ENCODE data around the gene STAB1. TPM values are rescaled to one million over a fixed set of nuclear protein-coding genes. Genes with fewer than 3 reads are reported as not detected.

STAB1 gene
- total RNA-seq, 2 donors from 2014 or later, result 1.7 to 4.9 TPM

DNA sequence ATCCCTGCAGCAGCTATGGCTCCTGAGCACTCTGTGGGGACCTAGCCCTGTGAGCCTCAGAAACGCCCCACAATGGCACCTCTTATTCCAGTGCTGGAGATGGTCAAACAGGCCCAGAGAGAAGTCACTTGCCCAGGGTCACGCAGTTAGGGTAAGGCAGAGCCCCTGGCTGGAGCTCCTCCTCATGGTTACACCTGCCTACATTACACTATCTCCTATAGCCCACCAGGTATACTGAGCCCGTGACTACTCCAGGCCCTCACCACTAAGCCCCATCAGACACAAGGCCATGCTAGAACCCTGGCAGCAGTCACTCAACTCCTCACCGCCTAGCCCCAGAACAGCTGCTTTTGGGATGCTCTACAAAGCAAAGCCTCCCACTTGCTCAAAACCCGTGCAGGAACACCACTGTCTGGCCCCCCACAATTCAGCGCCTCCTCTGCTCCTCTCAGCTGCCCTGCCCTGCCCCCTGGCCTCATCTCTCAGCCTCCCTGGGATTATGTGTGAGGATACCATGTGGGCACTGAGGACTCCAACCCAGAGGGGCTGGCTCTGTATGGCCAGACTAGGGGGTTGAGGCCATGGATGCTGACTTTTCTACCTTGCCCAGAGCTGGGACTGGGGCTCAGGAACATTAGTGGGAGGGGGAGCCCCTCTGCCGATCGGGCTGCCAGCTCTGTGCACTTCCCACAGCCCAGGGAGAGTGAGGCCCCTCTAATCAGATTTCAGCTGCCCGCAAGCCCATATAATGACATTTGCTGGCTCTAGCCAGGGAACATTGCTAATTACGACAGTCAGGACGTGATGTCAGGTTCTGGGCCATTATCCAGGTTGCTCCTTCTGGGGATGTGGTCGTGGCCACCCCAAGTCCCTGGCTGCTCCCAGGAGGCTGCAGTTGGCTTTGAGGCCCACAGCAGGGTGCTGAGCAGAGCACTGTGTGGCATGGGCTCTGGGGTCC, 34.5 kb downstream of the STAB1 start:
- H3K4me1 Mint-ChIP-seq, result peaks cover 2% of the 10 kb centered on the region
- H3K27me3 Mint-ChIP-seq, result no peaks in the 10 kb centered on the region
- H3K27ac Mint-ChIP-seq, result no peak overlapping the region
- no peaks in the 10 kb centered on the region for H3K36me3 Mint-ChIP-seq (ENCODE audit: low read depth)
- DNase-seq, result no peak
- H3K4me3 Mint-ChIP-seq, result no peak overlapping the region
- no peak for ATAC-seq
- H3K9me3 ChIP-seq (ENCODE audit: control insufficient read depth, low read length, poor library complexity, severe bottlenecking), result no peaks in the 10 kb centered on the region

DNA sequence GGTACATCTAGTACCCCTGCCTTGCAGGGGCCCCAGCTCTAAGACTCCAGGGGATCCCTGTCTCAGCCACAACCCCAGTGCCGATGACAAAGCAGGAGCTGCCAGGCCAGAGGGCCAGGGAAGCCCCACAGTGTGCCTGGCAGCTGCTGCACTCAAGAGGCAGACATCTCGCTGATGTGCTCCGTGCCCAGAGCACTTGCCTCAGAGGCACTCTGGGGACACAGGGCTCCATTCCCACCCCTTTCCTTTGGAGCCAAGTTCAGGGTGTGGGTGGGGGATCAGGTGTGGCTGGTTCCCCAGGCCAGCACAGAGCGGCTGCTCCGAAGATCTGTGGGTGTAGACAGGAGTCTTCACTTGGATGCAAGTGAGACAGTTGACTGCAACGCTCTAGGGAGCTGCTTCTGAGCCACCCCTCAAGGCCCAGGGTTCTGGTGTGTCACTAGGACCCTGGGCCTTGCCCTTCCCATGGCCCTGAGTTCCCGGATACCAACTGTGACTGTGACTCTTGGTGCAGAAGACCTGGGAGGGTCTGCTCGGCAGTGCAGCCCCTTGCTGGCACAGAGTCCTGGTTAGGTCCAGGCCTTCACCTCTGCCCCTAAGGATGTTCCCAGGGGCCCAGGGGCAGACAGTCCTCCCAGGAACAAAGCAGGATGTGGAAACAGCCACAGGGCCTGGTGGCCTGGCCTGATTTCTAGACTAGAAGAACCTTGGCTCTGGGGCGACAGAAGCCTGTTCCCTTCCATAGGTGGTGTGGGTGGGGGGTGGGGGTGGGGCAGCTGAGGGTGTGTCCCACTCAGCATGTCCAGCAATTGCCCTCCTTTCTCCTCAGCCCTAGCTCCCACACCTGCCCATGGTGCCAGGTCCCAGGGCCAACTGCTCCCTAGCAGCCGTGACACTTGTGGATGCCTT, 36.0 kb downstream of the STAB1 start:
- no peaks in the 10 kb centered on the region for H3K36me3 Mint-ChIP-seq (ENCODE audit: low read depth)
- H3K27ac Mint-ChIP-seq, result no peak overlapping the region
- H3K4me3 Mint-ChIP-seq, result no peak overlapping the region
- H3K4me1 Mint-ChIP-seq, result peaks cover 5% of the 10 kb centered on the region
- H3K27me3 Mint-ChIP-seq, result no peaks in the 10 kb centered on the region
- H3K9me3 ChIP-seq (ENCODE audit: control insufficient read depth, low read length, poor library complexity, severe bottlenecking), result no peaks in the 10 kb centered on the region
- DNase-seq, result no peak
- no peak for ATAC-seq

DNA sequence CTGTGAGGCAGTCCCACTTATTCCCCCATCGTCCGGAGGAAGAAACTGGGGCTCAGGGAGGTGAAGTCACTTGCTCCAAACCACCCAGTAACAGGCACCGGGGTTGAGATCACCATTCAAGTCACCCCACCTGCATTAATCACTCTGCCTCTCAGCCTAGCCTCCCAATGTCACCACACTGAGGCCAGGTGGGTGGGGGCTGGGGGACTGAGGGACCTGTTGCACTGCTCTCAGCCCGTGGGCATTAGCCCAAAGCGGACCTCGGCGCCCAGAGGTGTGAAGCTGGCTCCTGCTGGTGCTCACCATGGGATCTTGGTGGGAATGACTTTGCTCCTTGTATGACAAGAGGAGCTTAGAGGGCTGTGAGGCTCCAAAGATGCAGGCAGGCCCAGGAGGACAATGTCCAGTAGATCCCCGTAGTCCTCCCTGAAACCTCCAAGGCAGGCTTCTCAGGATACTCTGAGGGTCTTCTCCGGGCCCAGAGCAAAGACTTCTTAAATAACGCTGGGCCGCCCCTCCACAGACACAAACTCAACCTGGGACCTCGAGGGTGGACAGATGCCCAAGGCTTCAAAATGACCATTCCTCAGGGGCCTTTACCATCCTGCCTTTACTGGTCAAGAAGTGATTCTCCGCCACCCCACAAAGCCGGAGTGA, 36.9 kb downstream of the STAB1 start:
- peaks cover 2% of the 10 kb centered on the region for H3K36me3 Mint-ChIP-seq (ENCODE audit: low read depth)
- peaks cover 9% of the 10 kb centered on the region for H3K4me1 Mint-ChIP-seq
- H3K9me3 ChIP-seq (ENCODE audit: control insufficient read depth, low read length, poor library complexity, severe bottlenecking), result no peaks in the 10 kb centered on the region
- no peak for DNase-seq
- H3K4me3 Mint-ChIP-seq, result peak overlapping the region; percentile 67
- H3K27ac Mint-ChIP-seq, result peak overlapping the region; percentile 70
- no peak for ATAC-seq
- no peaks in the 10 kb centered on the region for H3K27me3 Mint-ChIP-seq

DNA sequence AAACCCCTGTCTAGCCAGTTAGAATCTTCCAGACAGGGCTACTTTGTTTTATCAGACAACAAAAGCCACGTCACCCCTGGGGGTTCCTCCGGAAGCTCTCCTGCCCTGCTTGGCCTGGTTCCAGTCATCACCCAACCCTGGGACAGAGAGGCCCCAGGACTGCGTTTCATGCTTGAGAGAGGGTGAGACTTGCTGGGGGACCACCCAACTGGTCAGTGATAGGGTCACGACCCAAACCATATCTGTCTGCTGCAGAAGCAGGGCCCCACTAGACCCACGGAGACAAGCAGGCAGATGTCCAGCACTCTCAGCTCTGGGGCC, 37.3 kb downstream of the STAB1 start:
- H3K9me3 ChIP-seq (ENCODE audit: control insufficient read depth, low read length, poor library complexity, severe bottlenecking), result no peaks in the 10 kb centered on the region
- Mint-ChIP-seq H3K4me1 (peaks cover 11% of the 10 kb centered on the region), H3K27me3 (no peaks in the 10 kb centered on the region), H3K27ac (peak overlapping the region; percentile 70), H3K36me3 (ENCODE audit: low read depth) (peaks cover 2% of the 10 kb centered on the region), H3K4me3 (peak overlapping the region; percentile 67)
- ATAC-seq, result no peak
- DNase-seq, result peak in 1 of 3 donors; percentile 31

DNA sequence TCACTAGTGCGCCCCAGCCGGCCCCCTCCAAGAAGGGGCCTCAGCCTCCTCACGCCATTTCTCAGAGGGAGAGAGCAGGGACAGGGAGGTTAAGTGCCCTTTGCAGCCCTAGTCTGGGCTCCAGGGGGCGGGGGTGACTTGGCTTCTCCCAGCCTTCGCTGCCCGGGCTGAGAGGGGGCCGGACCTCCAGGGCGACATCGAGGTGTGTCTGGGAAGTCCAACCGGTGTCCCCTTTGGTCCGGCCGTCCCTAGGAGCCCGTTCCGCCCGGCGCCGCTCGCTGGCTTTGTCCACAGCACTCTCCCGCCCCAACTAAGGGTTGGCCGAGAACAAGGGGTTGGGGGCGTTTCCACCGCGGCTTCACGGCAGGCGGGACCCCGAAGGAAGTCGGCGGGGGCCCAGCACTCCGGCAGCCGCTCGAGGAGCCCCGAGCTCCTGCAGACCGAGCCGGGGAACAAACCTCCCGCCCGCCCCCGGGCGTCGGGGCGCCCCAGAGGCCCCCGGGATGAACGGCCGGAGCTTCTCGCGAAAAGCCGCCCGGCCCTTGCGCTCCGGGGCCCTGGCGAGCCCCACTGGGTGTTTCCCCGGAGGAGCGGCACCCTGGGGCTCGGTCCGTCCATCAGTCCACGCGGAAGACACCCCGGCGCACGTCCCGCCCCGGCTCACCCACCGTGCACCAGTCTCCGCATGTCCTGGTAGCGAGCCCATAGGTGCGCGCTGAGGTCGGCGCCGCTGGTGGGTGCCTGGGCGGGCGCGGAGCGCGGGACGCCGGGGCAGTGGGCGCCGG, 37.9 kb downstream of the STAB1 start:
- Mint-ChIP-seq H3K4me3 (peak overlapping the region; percentile 67), H3K27ac (peak overlapping the region; percentile 70), H3K27me3 (no peaks in the 10 kb centered on the region), H3K4me1 (peaks cover 17% of the 10 kb centered on the region), H3K36me3 (ENCODE audit: low read depth) (peaks cover 2% of the 10 kb centered on the region)
- H3K9me3 ChIP-seq (ENCODE audit: control insufficient read depth, low read length, poor library complexity, severe bottlenecking), result no peaks in the 10 kb centered on the region
- DNase-seq (no peak), ATAC-seq (no peak)

DNA sequence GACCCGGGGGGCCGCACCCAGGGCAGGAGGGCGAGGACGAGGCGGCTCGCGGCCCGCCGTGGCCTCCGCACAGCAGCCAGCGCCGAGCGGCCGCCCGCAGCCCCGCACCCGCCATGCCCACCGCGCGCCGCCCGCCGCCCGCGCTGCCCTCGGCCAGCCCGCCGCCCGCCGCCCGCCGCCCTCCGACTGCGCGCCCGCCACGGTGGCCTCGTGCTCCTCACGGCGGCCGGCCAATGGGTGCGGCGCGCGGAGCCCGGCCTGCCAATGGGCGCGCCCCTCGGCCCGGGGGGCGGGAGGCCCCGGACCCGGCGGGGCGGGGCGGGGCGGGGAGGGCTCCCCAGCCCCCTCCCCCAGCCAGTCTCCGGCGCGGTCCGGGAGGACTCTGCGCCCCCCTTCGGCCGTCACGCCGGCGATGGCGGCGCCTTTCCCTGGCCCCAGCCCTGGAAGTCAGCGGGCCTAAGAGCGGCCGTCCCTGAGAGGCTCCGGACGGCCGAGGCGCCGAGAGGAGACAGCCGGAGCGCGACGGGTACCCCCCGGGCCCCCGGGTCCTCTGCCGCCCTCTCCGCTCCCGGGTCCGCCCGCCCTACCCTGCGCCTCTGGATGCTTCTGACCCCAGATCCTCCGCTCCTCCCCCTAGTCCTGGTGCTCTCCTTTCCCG, 38.6 kb downstream of the STAB1 start, which contains the start of gene NT5DC2:
Gene NT5DC2, minus strand, starts transcription at position 235 of the 658 bp plus-strand sequence. Its CDS starts 120 bp downstream, at position 115.
- Mint-ChIP-seq H3K27me3 (no peaks in the 10 kb centered on the region), H3K27ac (peak within 1 kb of the TSS; percentile 70), H3K4me1 (peaks cover 21% of the 10 kb centered on the region), H3K36me3 (ENCODE audit: low read depth) (peaks cover 2% of the 10 kb centered on the region), H3K4me3 (peak within 1 kb of the TSS; percentile 81)
- no peaks in the 10 kb centered on the region for H3K9me3 ChIP-seq (ENCODE audit: control insufficient read depth, low read length, poor library complexity, severe bottlenecking)
- ATAC-seq (peak; percentile 24), DNase-seq (peak; percentile 40 to 69 (median 68))

DNA sequence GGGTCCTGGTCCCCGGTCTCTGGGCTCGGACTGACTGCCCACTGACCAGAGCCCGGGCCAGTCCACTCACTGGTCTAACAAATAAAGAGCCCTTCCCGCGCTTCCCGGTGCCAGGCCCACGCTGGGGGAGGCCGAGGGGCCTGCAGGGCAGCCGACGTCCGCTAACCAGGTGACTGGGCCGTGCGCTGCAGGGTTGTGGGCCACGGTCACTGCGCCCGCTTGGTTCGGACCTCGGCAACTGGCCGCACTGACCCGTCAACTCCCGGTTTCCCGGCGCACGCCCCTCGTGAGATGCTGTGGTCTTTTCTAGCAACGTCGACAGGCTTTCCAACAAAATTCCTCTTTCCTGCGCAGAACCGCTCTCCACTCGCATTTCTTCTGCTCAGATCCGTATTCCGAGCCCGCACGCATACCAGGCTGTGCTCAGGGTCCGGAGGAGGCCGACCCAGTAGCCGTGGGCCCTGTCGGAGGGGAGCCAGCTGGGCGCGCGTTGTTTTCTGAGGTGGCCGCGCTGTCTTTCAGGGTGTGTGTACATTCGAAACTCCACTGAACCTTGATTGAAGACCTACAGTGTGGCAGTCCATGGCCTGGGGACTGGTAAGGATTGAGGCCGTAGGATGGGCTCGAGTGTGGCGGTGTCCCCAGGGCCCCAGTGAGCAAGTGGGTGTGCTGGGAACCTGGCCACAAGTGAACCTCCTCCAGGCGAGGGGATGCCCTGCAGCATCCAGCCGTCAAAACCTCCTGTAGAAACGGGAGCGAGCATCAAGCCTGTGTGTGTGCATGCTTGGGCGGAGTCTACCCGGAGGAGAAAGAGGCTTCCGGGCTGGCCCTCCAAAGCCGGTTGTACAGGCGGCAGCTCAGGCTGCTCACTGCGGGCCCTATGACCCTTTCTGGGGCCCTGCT, 39.4 kb downstream of the STAB1 start:
- ATAC-seq, result no peak
- H3K4me1 Mint-ChIP-seq, result peaks cover 28% of the 10 kb centered on the region
- H3K27ac Mint-ChIP-seq, result no peak overlapping the region
- no peak for DNase-seq
- H3K27me3 Mint-ChIP-seq, result no peaks in the 10 kb centered on the region
- peaks cover 4% of the 10 kb centered on the region for H3K36me3 Mint-ChIP-seq (ENCODE audit: low read depth)
- peak overlapping the region; percentile 81 for H3K4me3 Mint-ChIP-seq
- no peaks in the 10 kb centered on the region for H3K9me3 ChIP-seq (ENCODE audit: control insufficient read depth, low read length, poor library complexity, severe bottlenecking)

DNA sequence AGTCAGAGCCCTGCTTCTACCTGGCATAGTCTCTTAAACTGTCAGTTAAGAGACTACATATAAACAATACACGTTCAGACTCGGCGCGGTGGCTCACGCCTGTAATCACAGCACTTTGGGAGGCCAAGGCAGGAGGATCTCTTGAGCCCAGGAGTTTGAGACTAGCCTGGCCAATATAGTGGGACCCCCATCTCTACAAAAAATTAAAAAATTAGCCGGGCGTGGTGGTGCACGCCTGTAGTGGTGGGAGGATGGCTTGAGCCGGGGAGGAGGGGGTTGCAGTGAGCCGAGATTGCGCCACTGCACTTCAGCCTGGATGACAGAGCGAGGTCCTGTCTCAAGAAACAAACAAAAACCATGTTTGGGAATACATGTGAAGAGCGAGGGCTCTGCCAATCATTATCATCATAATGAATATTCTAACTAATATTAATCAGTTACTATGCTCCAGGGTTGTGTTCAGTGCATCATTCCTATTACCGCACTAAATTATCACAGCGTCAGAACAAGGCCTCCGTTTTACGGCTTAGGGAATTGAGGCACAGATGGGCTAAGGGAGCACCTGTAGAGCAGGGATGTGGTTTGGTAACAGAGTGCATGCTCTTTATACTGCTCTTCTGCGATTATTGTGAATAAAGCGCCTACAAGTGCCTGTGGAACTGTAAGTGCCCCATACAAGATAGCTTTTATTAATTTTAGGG, 40.4 kb downstream of the STAB1 start:
- H3K4me1 Mint-ChIP-seq, result peaks cover 28% of the 10 kb centered on the region
- DNase-seq (no peak), ATAC-seq (no peak)
- no peaks in the 10 kb centered on the region for H3K27me3 Mint-ChIP-seq
- H3K27ac Mint-ChIP-seq, result peak overlapping the region; percentile 95
- H3K4me3 Mint-ChIP-seq, result peak overlapping the region; percentile 98
- H3K9me3 ChIP-seq (ENCODE audit: control insufficient read depth, low read length, poor library complexity, severe bottlenecking), result no peaks in the 10 kb centered on the region
- H3K36me3 Mint-ChIP-seq (ENCODE audit: low read depth), result peaks cover 4% of the 10 kb centered on the region

DNA sequence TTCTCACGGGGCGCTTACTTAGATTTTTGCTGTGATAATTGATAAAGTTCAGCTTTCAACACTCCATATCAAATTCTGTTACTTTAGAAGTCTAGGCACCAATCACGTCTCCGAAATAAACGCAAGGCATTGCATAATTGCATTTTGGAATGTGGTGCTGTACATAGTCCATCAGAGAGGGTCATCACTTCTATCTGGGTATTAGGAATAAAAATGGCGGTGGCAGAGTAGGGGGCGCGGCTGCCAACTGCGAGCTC, 40.9 kb downstream of the STAB1 start:
- DNase-seq (no peak), ATAC-seq (no peak)
- Mint-ChIP-seq H3K4me1 (peaks cover 28% of the 10 kb centered on the region), H3K27me3 (no peaks in the 10 kb centered on the region), H3K27ac (peak overlapping the region; percentile 95), H3K36me3 (ENCODE audit: low read depth) (peaks cover 4% of the 10 kb centered on the region), H3K4me3 (peak overlapping the region; percentile 98)
- H3K9me3 ChIP-seq (ENCODE audit: control insufficient read depth, low read length, poor library complexity, severe bottlenecking), result no peaks in the 10 kb centered on the region

DNA sequence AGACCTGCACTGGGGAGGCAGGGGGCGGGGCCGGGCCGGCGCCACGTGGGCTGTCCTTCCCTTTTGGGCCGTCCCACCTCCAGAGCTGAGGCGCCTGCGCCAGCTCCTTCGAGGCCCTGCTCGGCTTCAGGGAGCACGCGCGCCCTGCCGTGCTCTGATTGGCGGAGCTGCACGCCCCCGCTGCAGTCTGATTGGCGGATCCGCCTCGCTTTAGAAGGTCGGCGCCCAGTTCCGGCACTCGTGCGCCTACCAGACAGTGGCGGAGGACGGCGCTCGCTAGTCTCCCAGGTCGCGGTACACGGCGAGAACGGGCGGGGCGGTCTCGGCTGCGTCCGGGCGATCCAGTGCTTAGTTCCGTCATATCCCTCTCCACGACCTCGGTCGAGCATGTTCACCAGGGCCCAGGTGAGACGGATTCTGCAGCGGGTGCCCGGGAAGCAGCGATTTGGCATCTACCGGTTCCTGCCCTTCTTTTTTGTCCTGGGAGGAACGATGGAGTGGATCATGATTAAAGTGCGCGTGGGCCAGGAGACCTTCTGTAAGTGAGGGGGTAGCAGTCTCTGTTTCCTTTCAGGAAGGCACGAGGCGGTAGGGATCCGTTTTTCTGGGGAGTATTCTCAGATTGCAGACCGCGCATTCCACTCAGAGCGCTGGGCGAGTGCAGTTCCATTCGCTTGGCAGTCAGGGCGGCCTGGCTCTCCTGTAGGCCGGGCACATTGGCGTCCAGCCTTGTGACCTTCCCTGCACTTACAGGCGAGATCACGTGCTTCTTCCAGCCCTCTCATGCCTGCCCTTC, 41.4 kb downstream of the STAB1 start, which contains the start of gene UQCC5:
Gene UQCC5, plus strand, starts transcription at position 237 of the 796 bp plus-strand sequence. Its CDS starts 151 bp downstream, at position 388.
- Mint-ChIP-seq H3K27ac (peak within 1 kb of the TSS; percentile 95), H3K4me1 (peaks cover 28% of the 10 kb centered on the region), H3K27me3 (no peaks in the 10 kb centered on the region), H3K36me3 (ENCODE audit: low read depth) (peaks cover 4% of the 10 kb centered on the region), H3K4me3 (peak within 1 kb of the TSS; percentile 98)
- peak; percentile 93 to 96 (median 95) for DNase-seq
- peak; percentile 94 for ATAC-seq
- H3K9me3 ChIP-seq (ENCODE audit: control insufficient read depth, low read length, poor library complexity, severe bottlenecking), result no peaks in the 10 kb centered on the region
